ENCODE data around the gene TMEM8B.
"Not testable (repeated sequence)": the region's sequence is repeated elsewhere in the genome, so short reads cannot be mapped to it uniquely, and the experiment has no call there.

Gene TMEM8B

DNA sequence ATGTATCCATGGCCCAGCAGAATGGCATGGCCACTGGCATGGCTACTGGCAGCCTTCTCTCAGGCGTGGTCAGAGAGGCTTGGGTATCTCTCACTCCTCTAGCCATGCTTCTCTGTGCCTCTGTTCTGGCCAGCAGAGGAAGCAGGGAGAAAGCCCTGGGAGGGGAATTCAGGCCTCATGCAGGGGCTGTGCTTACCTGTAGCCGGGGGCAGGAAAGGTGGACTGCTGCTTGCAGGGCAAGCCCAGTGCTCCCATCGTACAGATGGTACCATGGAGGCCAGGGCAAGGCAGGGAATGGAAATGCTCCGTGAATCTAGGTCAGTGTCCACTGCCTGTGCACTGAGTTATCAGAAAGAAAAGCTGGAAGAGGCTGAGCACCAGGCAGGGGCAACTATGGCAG is 38.5 kb downstream of the TMEM8B start:
- no peak for DNase-seq (ENCODE audit: low spot score)

DNA sequence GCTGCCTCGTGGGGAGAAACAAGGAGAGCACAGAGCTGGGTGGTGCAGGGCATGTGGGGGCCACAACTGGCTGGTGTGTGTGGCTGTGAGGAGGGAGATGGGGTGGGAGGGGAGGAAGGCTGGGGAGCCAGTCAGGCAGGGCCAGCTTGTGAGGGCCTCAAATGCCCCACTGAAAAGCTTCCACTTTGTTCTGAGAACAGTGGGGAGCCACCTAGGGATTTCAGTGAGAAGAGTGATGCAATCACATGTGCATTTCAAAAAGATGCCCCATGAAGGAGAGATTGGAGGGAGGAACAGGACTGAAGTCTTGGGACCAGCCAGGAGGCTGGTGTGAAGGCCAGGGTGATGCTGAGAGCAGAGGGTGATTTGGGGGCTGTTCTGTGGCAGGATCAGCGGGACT is 39.9 kb downstream of the TMEM8B start:
- DNase-seq (ENCODE audit: low spot score), result no peak

DNA sequence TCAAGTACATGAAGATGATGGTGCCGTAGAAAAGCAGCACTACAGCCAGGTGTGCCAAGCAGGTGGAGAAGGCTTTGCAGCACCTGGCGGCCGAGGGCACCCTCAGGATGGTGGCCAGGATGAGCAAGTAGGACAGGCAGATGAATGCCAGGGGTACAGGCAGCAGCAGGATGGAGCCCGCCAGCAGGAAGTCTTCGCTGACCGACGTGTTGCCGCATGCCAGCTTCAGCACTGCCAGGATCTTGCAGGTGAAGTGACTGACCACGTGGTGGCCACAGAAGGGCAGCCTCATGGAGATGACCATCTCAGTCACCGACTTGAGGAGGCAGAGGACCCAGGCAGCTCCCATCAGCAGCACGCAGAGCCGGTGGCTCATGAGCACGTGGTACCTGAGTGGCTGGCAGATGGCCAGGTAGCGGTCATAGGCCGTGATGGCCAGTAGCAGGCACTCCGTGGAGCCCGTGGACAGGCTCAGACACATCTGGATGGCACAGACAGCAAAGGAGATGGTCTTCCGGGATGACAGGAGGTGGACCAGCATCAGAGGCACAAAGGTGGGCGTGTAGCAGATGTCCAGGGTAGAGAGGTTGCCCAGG is 40.7 kb downstream of the TMEM8B start:
- no peak for DNase-seq (ENCODE audit: low spot score)

DNA sequence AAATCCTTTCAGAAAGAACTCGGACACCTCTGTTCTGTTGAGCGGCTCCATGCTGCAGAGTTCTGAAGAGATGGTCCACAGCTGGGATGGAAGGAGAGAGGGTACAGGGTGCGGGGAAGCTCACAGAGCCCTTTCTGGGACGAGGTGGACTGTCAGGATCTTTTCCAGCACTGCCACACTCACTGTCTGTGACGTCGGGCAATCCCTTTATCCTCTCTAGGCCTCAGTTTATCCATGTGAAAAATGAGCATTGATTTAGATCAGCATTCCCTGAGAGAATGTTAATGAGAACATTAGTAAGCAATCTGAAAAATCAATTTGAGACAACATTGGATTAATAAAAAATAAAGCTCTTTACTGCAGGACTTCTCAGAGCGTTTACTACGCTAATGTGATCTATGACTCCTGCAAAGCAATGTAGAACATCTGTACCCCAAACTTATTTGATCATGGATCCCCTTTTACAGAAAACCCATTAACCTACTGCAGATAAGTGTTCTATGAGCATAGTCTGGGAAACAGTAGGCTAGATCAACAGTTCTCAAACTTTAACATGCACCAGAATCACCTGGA is 41.4 kb downstream of the TMEM8B start, which contains the start of gene OR13J1:
Gene OR13J1, minus strand, starts transcription at position 51 of the 573 bp plus-strand sequence. Its CDS starts 0 bp downstream, at position 51.
- no peak for DNase-seq (ENCODE audit: low spot score)

DNA sequence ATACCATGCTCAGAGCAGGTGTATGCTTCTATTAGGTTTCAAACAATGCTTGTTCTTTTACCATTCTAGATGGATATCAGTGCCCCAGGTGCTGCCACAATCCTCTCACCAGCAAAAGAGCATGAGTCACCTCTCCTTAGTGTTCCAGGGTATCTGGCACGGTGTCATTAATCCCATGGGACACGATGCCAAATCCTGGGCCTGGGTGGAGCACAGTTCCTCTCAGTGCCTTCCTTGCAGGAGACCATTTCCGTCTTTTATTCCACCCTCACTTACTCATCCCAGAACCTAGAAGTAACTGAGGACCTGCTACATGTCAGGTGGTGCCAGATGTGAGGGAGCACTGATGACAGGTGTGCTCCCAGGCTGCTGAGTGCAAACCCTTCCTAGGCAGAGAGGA is 42.5 kb downstream of the TMEM8B start:
- DNase-seq (ENCODE audit: low spot score), result no peak

DNA sequence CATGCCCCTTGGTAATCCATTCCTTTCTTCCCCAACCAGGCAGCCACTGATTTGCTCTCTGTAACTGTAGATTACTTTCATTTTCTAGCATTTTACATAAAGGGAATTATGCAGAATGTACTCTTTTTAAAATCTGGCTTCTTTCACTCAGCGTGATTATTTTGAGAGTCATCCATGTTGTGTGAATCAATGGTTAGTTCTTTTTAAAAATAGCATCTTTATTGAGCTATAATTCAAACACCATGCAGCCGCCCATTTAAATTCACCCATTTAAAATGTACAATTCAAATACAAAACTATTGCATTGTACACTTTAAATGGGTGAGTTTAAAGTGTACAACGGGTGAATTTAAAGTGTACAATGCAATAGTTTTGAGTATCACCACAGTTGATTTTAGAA is 43.5 kb downstream of the TMEM8B start:
- no peak for DNase-seq (ENCODE audit: low spot score)

DNA sequence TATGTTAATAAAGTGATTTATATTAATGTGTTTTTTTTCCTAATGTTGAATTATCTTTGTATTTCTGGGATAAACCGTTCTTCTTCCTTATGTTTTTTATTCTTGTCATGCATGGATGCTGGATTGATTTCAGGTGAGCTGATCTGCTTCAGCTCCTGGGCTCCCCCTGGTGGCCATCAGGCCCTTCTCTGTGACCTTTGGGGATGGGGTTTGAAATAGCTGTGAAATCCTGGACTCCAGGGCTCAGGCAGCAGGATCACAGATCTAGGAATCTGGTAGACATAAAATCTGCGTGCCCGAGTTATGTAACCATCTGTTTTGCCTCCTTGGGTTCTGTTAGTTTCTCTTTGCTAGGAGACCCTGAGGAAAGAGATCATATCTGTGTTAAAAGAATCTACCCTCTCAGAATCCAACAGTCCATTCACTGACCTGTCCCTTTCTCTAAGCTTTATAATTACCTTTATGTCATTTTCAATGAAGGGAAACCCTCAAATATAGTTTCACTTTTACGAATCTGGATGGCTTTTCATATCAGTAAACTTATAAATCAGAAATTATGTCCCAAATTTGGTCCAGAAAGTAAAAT is 53.3 kb downstream of the TMEM8B start:
- DNase-seq (ENCODE audit: low spot score), result peak; percentile 94

DNA sequence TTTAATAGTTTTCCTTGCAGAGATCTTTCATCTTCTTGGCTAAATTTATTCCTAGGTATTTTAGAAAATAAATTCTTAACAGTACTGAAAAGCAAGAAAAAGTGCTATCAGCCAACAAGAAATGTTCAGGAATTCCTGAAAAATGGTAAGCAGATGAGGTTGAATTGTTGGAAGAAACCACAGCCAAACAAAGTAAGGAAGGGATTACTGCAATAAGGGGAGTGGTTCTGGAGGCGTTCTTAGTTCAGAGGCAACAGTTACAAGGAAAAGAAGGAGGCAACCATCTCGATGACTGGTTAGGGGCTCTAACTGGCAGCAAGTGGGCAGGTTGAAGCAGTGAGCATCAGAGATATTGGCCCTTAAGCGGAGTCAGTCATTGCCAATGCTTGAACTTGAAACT is 54.0 kb downstream of the TMEM8B start:
- DNase-seq (ENCODE audit: low spot score), result peak; percentile 9

DNA sequence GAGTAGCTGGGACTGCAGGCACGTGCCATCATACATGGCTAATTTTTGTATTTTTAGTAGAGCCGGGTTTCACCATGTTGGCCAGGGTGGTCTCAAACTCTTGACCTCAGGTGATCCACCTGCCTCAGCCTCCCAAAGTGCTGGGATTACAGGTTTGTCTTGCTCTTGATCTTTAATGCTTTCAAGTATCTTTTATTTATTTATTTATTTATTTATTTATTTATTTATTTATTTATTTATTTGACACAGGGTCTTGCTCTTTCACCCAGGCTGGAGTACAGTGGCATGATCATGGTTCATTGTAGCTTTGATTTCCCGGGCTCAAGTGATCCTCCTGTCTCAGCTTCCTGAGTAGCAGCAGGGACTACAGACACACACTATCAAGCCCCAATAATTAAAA is 55.9 kb downstream of the TMEM8B start:
- not testable (repeated sequence) for DNase-seq (ENCODE audit: low spot score)

DNA sequence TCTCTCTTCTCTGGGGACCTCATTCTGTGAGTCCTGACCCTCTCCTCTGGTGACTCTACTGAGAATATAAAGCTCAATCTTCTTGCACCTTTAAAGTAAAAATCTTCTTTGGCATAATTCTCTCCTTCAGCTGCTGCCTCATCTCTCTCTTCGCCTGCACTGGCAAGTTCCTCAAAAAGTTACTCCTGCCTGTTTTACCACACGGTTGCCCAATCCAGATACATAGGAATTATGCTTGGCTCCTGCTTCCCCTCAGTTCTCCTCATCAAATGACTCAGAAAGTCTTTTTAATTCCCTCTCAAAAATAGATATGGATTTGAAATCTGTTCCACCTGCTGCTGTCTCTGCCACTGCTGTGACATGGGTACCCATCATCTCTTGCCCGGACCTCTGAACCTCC is 62.6 kb downstream of the TMEM8B start:
- no peak for DNase-seq (ENCODE audit: low spot score)

DNA sequence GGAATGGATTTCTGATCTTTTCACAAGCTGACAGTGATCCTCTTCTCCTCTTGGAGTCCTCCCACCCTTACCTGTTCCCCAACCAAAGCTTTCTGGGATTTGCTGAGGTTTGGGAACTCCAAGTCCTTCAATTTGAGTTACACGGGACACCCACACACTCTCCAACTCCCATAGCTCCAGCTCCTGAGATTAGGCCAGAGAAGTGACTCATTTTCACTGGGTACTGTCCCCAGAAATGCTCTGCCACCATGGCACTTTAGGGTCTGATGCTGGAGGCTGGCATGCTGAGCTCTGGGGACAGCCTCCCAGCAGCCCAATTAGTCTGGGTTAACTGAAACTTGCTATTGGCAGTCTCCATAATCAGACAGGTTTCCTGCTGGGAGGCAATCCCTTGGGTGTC is 63.0 kb downstream of the TMEM8B start:
- DNase-seq (ENCODE audit: low spot score), result no peak

DNA sequence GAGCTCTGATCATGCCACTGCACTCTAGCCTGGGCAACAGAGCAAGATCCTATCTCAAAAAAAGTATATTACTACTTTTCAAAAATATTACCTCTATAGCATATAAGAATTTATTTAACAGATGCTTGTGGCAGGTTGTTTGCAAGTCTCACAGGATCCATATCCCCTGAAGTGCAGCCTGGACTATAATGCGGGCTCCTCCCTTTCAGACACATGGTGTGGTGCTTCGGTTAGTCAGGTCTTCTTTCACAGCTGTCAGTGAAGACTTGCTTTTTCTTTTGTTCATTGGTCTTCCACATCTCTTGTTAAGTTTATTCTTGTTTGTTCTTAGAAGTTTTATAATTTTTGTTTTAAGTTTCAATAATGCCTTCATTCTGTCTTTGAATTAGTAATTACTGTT is 67.5 kb downstream of the TMEM8B start:
- no peak for DNase-seq (ENCODE audit: low spot score)

DNA sequence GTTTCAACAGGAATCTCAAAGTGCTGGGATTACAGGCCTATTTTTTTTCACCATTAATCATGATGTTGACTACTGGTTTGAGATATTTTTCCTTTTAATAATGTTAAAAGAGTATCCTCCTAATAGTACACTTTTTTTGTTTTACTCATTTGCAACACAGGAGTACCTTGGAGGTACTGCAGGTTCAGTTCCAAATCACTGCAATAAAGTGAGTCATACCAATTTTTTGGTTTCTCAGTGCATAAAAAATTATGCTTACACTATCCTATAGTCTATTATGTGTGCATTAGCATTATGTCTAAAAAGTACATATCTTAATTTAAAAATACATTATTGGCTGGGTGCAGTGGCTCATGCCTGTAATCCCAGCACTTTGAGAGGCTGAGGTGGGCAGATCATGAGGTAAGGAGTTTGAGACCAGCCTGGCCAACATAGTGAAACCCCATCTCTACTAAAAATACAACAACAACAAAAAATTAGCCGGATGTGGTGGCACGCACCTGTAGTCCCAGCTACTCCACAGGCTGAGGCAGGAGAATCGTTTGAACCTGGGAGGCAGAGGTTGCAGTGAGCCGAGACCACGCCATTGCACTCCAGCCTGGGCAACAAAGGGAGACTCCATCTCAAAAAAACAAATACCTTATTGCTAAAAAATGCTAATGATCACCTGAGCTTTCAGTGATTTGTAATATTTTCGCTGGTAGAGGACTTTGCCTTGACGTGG is 68.5 kb downstream of the TMEM8B start:
- DNase-seq (ENCODE audit: low spot score), result not testable (repeated sequence)

DNA sequence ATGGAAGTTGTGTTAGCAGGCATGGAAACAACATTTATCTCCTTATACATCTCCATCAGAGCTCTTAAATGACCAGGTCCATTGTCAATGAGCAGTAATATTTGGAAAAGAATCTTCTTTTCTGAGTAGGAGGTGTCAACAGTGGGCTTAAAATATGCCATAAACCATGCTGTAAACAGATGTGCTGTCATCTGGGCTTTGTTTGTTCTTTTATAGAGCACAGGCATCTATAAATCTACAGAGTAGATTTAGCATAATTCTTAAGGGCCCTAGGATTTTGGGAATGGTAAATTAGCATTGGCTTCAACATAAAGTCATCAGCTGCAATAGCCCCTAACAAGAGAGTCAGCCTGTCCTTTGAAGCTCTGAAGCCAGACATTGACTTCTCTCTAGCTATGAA is 69.3 kb downstream of the TMEM8B start:
- DNase-seq (ENCODE audit: low spot score), result no peak

DNA sequence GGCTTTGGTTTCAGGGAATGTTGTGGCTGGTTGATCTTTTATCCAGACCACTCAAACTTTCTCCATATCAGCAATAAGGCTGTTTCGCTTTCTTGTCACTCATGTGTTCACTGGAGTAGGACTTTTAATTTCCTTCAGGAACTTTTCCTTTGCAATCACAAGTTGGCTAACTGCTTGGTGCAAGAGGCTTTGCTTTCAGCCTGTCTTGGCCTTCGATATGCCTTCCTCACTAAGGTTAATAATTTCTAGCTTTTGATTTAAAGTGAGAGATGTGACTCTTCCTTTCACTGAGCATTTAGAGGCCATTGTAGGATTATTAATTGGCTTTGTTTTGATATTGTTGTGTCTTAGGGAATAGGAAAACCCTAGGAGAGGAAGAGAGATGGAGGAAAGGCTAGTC is 70.0 kb downstream of the TMEM8B start:
- DNase-seq (ENCODE audit: low spot score), result no peak

DNA sequence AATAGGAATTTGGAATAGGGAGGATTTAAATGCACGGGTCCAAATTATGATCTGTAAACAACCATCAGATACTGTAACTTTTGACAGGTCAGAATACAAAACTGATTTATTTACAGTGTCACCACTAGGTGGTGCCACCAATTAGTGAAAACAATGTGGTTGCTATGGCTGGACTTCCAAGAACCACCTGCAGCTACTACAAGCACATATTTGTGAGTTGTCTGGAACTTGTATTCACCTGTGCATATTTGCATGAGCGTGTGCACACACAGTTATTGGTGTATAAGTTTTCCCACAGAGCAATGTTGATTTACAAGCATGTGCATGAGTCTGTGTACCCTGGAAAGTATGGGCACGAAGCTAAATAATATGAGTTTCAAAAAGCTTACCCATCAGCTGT is 74.0 kb downstream of the TMEM8B start:
- DNase-seq (ENCODE audit: low spot score), result peak; percentile 83

DNA sequence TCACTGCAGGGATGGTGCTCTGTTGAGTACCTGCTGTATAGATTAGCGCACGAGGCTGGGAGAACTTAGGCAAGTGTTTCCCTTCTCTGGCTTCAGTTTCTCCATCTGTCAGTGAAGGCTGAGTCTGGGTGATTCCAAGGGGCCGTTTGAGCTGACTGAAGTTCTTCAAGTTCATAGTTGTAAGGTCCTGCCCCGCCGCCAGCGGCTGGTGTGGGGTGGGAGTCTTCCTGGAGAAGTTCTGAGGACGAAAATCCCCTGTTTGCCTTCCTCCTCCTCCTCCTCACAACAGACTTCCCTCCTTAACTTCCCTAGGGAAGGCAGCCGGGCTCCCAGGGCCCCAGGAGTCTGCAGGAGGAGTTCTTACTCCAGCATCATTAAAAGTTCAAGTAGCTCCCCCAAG is 75.3 kb downstream of the TMEM8B start:
- no peak for DNase-seq (ENCODE audit: low spot score)

DNA sequence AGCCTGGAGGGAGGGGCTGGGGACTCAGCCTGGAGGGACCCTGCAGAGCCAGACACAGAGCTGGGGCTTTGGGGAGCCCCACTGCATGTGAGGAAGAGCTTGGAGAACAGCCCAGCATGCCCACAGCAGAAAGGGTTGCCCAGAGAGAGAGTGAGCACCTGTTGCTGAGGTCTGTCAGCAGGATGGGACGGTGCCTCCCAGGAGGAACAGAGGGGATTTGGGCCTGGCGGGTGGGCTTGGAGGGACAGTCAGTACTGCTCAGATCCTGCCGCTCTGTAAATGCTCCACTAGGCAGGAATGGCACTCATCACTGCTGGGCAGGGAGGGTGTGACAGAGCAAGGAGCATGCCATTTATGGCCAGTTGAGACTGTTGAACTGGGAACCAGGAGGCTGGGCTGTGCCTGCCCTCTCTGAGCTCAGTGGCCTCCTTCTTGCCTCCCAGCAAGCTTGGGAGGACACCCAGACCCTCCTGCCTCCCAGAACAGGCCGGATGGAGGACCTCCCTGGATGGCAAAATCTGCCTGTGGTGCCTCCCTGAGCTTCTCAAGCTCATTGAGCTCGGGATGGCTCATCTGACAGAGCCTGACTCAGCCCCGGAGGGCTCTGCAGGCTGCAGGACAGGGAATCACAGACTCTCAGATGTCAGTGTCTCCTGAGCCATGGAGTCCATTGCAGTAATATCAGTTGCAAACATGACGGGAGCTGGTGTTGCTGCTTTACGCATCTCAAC is 76.2 kb downstream of the TMEM8B start:
- no peak for DNase-seq (ENCODE audit: low spot score)

DNA sequence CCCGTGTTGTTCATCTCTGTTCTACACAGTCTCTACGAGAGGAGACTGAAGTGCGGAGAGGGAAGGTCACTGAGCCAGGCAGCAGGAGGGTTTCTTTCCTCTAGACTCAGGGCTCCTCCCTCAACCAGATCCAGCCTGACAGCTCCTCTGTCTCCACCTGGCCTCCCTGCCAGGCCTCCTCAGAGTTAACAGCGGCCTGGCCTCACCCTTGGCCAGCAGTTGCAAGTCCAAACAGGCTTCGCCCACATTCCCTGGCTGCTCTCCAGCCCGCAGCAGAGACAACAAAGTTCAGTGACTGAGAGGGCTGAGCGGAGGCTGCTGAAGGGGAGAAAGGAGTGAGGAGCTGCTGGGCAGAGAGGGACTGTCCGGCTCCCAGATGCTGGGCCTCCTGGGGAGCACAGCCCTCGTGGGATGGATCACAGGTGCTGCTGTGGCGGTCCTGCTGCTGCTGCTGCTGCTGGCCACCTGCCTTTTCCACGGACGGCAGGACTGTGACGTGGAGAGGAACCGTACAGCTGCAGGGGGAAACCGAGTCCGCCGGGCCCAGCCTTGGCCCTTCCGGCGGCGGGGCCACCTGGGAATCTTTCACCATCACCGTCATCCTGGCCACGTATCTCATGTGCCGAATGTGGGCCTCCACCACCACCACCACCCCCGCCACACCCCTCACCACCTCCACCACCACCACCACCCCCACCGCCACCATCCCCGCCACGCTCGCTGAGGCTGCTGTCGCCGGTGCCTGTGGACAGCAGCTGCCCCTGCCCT is 77.1 kb downstream of the TMEM8B start, which contains the start of gene HRCT1:
Gene HRCT1, plus strand, starts transcription at position 291 of the 768 bp plus-strand sequence. Its CDS starts 86 bp downstream, at position 377.
- DNase-seq (ENCODE audit: low spot score), result peak; percentile 43

DNA sequence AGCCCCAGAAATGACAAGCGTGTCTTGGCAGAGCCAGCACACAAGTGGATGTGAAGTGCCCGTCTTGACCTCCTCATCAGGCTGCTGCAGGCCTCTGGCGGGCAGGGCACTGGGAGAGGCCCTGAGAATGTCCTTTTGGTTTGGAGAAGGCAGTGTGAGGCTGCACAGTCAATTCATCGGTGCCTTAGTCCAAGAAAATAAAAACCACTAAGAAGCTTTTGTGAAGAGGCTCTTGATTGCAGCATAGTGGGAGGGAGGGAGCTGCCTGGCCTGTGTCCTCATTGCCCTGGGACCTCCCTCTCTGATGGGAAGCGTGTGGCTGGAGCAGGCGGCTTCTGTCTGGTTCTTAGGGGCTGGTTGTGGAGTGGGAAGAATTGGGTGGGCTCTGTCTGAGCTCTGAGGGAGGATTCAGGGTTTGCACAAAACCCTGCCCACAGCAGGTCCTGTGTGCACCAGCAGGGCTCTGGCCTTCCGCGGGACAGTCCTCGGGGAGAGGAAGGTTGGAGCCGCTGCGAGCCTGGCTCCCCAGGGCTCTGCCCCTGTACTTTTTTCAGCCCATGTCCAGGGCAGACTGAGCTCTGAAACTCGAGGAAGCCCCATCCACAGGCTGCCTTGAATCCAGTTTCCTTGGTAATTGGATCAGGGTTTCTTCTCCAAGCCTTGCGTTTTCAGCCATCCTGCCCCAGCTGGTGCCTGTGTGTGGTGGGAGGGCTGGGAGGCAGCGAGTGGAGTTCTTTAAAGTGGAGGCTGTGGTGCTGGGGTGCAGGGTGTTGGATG is 78.1 kb downstream of the TMEM8B start:
- DNase-seq (ENCODE audit: low spot score), result peak; percentile 35
